H1 (cell line): Measurements from ENCODE around the gene CEMIP2. TPM values are rescaled to one million over a fixed set of nuclear protein-coding genes. Genes with fewer than 3 reads are reported as not detected.

Experiments used
- SAP30 ChIP-seq: fragments of 300-600 bp; sonication (generic); IDR thresholded peaks from 2 replicates; pipeline ENCODE4 v1.7.1; 2012; ENCODE audit warnings: low read length, moderate library complexity, mild to moderate bottlenecking, inconsistent platforms; ENCODE audit not compliant: insufficient read depth, insufficient replicate concordance
- SP2 ChIP-seq: IDR thresholded peaks from 2 replicates; pipeline ENCODE4 v1.6.1; 2012; ENCODE audit warnings: mild to moderate bottlenecking, low read length, inconsistent platforms
- USF2 ChIP-seq: IDR thresholded peaks from 2 replicates; pipeline ENCODE4 v1.6.1; 2011; ENCODE audit warnings: low read length, improper control_type of control experiment
- polyA plus RNA-seq, 7 experiments: library from polyadenylated mRNA; depleted of rRNA in 3 of 7; stranded (reverse) in 5 of 7; unstranded in 2 of 7; fragments of >200 nt in 5 of 7; fragments of 200-250 nt in 2 of 7; gene quantifications; 1 replicate in 5 of 7; 2 replicates in 1 of 7; 4 replicates in 1 of 7; pipeline versions ENCODE4 v1.2.1 to v1.2.3, GENCODE V29; 2011 to 2013; ENCODE audit warnings: missing spikeins in 2 of 7, mixed read lengths in 2 of 7
- total RNA-seq: library from RNA; stranded (reverse); fragmentation: NEBNext Ultra II Directional; extraction: Animal tissue kit (Norgen Biotek cat#: 25700); gene quantifications from 2 replicates; pipeline ENCODE4 v1.2.1, GENCODE V29; 2021
- TF ChIP-seq, protein P1 (sequence below): IDR thresholded peaks from 2 replicates; pipeline ENCODE4 v1.6.1; 2012; ENCODE audit warnings: low read length, inconsistent platforms
- TF ChIP-seq, protein P2 (sequence below): IDR thresholded peaks from 2 replicates; pipeline ENCODE4 v1.6.1; 2011; ENCODE audit warnings: low read depth, mild to moderate bottlenecking, low read length; ENCODE audit not compliant: insufficient read depth

Gene CEMIP2
- total and polyA plus RNA-seq, 2 of the 8 experiments (the other 6 are each of a cell fraction or from before 2014, with no cell fraction given), result 25.2 to 52.1 TPM

GRCh38 chr9:71754151-71754550 is 14.2 kb downstream of the CEMIP2 start (continued):
- TF ChIP-seq, protein P1, sequence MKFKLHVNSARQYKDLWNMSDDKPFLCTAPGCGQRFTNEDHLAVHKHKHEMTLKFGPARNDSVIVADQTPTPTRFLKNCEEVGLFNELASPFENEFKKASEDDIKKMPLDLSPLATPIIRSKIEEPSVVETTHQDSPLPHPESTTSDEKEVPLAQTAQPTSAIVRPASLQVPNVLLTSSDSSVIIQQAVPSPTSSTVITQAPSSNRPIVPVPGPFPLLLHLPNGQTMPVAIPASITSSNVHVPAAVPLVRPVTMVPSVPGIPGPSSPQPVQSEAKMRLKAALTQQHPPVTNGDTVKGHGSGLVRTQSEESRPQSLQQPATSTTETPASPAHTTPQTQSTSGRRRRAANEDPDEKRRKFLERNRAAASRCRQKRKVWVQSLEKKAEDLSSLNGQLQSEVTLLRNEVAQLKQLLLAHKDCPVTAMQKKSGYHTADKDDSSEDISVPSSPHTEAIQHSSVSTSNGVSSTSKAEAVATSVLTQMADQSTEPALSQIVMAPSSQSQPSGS, result no peak
- TF ChIP-seq SP2, result no peak
- no peak for TF ChIP-seq SAP30
- no peak for TF ChIP-seq USF2
- TF ChIP-seq, protein P2, sequence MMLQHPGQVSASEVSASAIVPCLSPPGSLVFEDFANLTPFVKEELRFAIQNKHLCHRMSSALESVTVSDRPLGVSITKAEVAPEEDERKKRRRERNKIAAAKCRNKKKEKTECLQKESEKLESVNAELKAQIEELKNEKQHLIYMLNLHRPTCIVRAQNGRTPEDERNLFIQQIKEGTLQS, result no peak
- TF ChIP-seq, all 59 proteins: peak for 0
